ENCODE results near the gene MARCHF4. TPM values are rescaled to one million over a fixed set of nuclear protein-coding genes. Genes with fewer than 3 reads are reported as not detected.

The MARCHF4 gene
- total RNA-seq, 1 experiment from 2014 or later, result 0.33 TPM

GRCh38 chr2:216354306-216354705, 18.0 kb downstream of the MARCHF4 start:
- Mint-ChIP-seq H3K9me3 (ENCODE audit: unreplicated experiment) (no peaks in the 10 kb centered on the region), H3K4me1 (ENCODE audit: insufficient read depth, unreplicated experiment) (peaks cover 16% of the 10 kb centered on the region), H3K36me3 (ENCODE audit: insufficient read depth, unreplicated experiment) (no peaks in the 10 kb centered on the region), H3K4me3 (ENCODE audit: unreplicated experiment) (no peak overlapping the region), H3K27ac (ENCODE audit: low read depth, unreplicated experiment) (no peak overlapping the region), H3K27me3 (ENCODE audit: insufficient read depth, unreplicated experiment) (peaks cover 37% of the 10 kb centered on the region)
- intact Hi-C loops (cut with micrococcal nuclease), result no loop called here
- no TSS peak for BruUV-seq (replicated peaks)
- CTCF ChIA-PET, result no interaction called here
- DNase-seq (ENCODE audit: unreplicated experiment), result no peak
- POLR2A ChIA-PET, result no interaction called here
- TF ChIP-seq CTCF (IDR thresholded peaks at IDR 0.05; ENCODE audit: unreplicated experiment), result no peak

GRCh38 chr2:216352653-216353270, 19.5 kb downstream of the MARCHF4 start:
- no TSS peak for BruUV-seq (replicated peaks)
- Mint-ChIP-seq H3K27me3 (ENCODE audit: insufficient read depth, unreplicated experiment) (peaks cover 22% of the 10 kb centered on the region), H3K27ac (ENCODE audit: low read depth, unreplicated experiment) (no peak overlapping the region), H3K4me1 (ENCODE audit: insufficient read depth, unreplicated experiment) (peaks cover 24% of the 10 kb centered on the region), H3K4me3 (ENCODE audit: unreplicated experiment) (no peak overlapping the region), H3K9me3 (ENCODE audit: unreplicated experiment) (no peaks in the 10 kb centered on the region), H3K36me3 (ENCODE audit: insufficient read depth, unreplicated experiment) (no peaks in the 10 kb centered on the region)
- intact Hi-C loops (cut with micrococcal nuclease), result no loop called here
- ChIA-PET CTCF (interaction anchor here (0.6 to 1.2 kb wide), 2 partner anchors 9 to 1155 kb away, joined by 3 to 4 read pairs; no protein-coding TSS in a partner anchor), POLR2A (no interaction called here)
- TF ChIP-seq CTCF (IDR thresholded peaks at IDR 0.05; ENCODE audit: unreplicated experiment), result no peak
- DNase-seq (ENCODE audit: unreplicated experiment), result no peak

- Mint-ChIP-seq H3K9me3 (ENCODE audit: unreplicated experiment) (no peaks in the 10 kb centered on the region), H3K27ac (ENCODE audit: low read depth, unreplicated experiment) (no peak overlapping the region), H3K4me3 (ENCODE audit: unreplicated experiment) (no peak overlapping the region), H3K36me3 (ENCODE audit: insufficient read depth, unreplicated experiment) (no peaks in the 10 kb centered on the region), H3K27me3 (ENCODE audit: insufficient read depth, unreplicated experiment) (peaks cover 21% of the 10 kb centered on the region), H3K4me1 (ENCODE audit: insufficient read depth, unreplicated experiment) (peaks cover 24% of the 10 kb centered on the region)
- TF ChIP-seq CTCF (IDR thresholded peaks at IDR 0.05; ENCODE audit: unreplicated experiment), result no peak
- POLR2A ChIA-PET, result no interaction called here
- CTCF ChIA-PET, result no interaction called here
- no peak for DNase-seq (ENCODE audit: unreplicated experiment)
- intact Hi-C loops (cut with micrococcal nuclease), result no loop called here
- BruUV-seq (replicated peaks), result no TSS peak
Measured at GRCh38 chr2:216351172-216351925, 20.9 kb downstream of the MARCHF4 start.

GRCh38 chr2:216350214-216350791, 22.0 kb downstream of the MARCHF4 start:
- no peaks in the 10 kb centered on the region for H3K36me3 Mint-ChIP-seq (ENCODE audit: insufficient read depth, unreplicated experiment)
- no TSS peak for BruUV-seq (replicated peaks)
- intact Hi-C loops (cut with micrococcal nuclease), result no loop called here
- H3K27me3 Mint-ChIP-seq (ENCODE audit: insufficient read depth, unreplicated experiment), result peaks cover 21% of the 10 kb centered on the region
- ChIA-PET CTCF (interaction anchor here (0.7 kb wide), 1 partner anchor 73 kb away, joined by 3 read pairs; no protein-coding TSS in a partner anchor), POLR2A (no interaction called here)
- no peak for TF ChIP-seq CTCF (IDR thresholded peaks at IDR 0.05; ENCODE audit: unreplicated experiment)
- H3K4me1 Mint-ChIP-seq (ENCODE audit: insufficient read depth, unreplicated experiment), result peaks cover 24% of the 10 kb centered on the region
- DNase-seq (ENCODE audit: unreplicated experiment), result peak; percentile 64
- no peak overlapping the region for H3K4me3 Mint-ChIP-seq (ENCODE audit: unreplicated experiment)
- no peaks in the 10 kb centered on the region for H3K9me3 Mint-ChIP-seq (ENCODE audit: unreplicated experiment)
- H3K27ac Mint-ChIP-seq (ENCODE audit: low read depth, unreplicated experiment), result no peak overlapping the region
